H9 (cell line): ENCODE measurements around the gene ITGA1. TPM values are rescaled to one million over a fixed set of nuclear protein-coding genes. Genes with fewer than 3 reads are reported as not detected.
"Not testable (repeated sequence)": the region's sequence is repeated elsewhere in the genome, so short reads cannot be mapped to it uniquely, and the experiment has no call there.

Source experiments
- DNase-seq: peaks from one replicate; pipeline ENCODE4 v3.0.0-alpha.2; 2017
- H2AFZ ChIP-seq: one replicate; pipeline ENCODE4 v1.6.1; 2013; ENCODE audit warnings: mild to moderate bottlenecking, low read length, control low read depth, moderate library complexity
- H2AK5ac ChIP-seq: 2 replicates; pipeline ENCODE4 v1.6.1; 2013; ENCODE audit warnings: low read length, control low read depth, mixed read lengths; ENCODE audit not compliant: insufficient read length
- H2BK120ac ChIP-seq: one replicate; pipeline ENCODE4 v1.6.1; 2013; ENCODE audit warnings: low read depth, mild to moderate bottlenecking, low read length, control low read depth, inconsistent platforms; ENCODE audit not compliant: poor library complexity, severe bottlenecking
- H2BK12ac ChIP-seq: 2 replicates; pipeline ENCODE4 v1.6.1; 2013; ENCODE audit warnings: low read length, control low read depth, mixed read lengths, low read depth; ENCODE audit not compliant: insufficient read length
- H2BK15ac ChIP-seq: 2 replicates; pipeline ENCODE4 v1.6.1; 2013; ENCODE audit warnings: low read depth, low read length, control low read depth
- H2BK20ac ChIP-seq: one replicate; pipeline ENCODE4 v1.6.1; 2013; ENCODE audit warnings: low read depth, mild to moderate bottlenecking, low read length, control low read depth, inconsistent platforms; ENCODE audit not compliant: poor library complexity, severe bottlenecking
- H2BK5ac ChIP-seq: 2 replicates; pipeline ENCODE4 v1.6.1; 2013; ENCODE audit warnings: low read length, control low read depth, mixed read lengths; ENCODE audit not compliant: insufficient read length
- H3K14ac ChIP-seq: 2 replicates; pipeline ENCODE4 v1.6.1; 2013; ENCODE audit warnings: low read length, control low read depth; ENCODE audit not compliant: insufficient read depth
- H3K18ac ChIP-seq: 2 replicates; pipeline ENCODE4 v1.6.1; 2013; ENCODE audit warnings: low read depth, mild to moderate bottlenecking, mixed read lengths, low read length, control low read depth; ENCODE audit not compliant: insufficient read length
- H3K23ac ChIP-seq: 2 replicates; pipeline ENCODE4 v1.6.1; 2013; ENCODE audit warnings: low read length, control low read depth, mixed read lengths, low read depth; ENCODE audit not compliant: insufficient read length
- H3K23me2 ChIP-seq: 2 replicates; pipeline ENCODE4 v1.6.1; 2013; ENCODE audit warnings: low read depth, mild to moderate bottlenecking, mixed read lengths, low read length, control low read depth; ENCODE audit not compliant: insufficient read length, poor library complexity, severe bottlenecking
- H3K27ac ChIP-seq: 2 replicates; pipeline ENCODE4 v1.5.1; 2013; ENCODE audit warnings: low read length, control low read depth, mixed read lengths, low read depth; ENCODE audit not compliant: insufficient read length
- H3K27me3 ChIP-seq: 2 replicates; pipeline ENCODE4 v1.6.1; 2013; ENCODE audit warnings: low read length, control low read depth, inconsistent platforms; ENCODE audit not compliant: insufficient read depth
- H3K4ac ChIP-seq: 2 replicates; pipeline ENCODE4 v1.6.1; 2013; ENCODE audit warnings: low read depth, mild to moderate bottlenecking, control low read depth, inconsistent platforms, low read length, moderate library complexity
- H3K4me1 ChIP-seq: 2 replicates; pipeline ENCODE4 v1.6.1; 2013; ENCODE audit warnings: low read length, control low read depth, inconsistent platforms; ENCODE audit not compliant: insufficient read depth
- H3K4me2 ChIP-seq: 2 replicates; pipeline ENCODE4 v1.6.1; 2013; ENCODE audit warnings: low read length, control low read depth, mixed read lengths; ENCODE audit not compliant: insufficient read length, insufficient read depth
- H3K56ac ChIP-seq: 2 replicates; pipeline ENCODE4 v1.6.1; 2013; ENCODE audit warnings: low read depth, mild to moderate bottlenecking, mixed read lengths, low read length, control low read depth; ENCODE audit not compliant: insufficient read length
- H3K79me1 ChIP-seq: 2 replicates; pipeline ENCODE4 v1.6.1; 2013; ENCODE audit warnings: low read depth, mild to moderate bottlenecking, moderate library complexity, low read length, control low read depth, inconsistent platforms; ENCODE audit not compliant: insufficient read depth, poor library complexity, severe bottlenecking
- H3K79me2 ChIP-seq: 2 replicates; pipeline ENCODE4 v1.6.1; 2013; ENCODE audit warnings: low read length, control low read depth, inconsistent platforms; ENCODE audit not compliant: insufficient read depth
- H3K9ac ChIP-seq: 2 replicates; pipeline ENCODE4 v1.6.1; 2013; ENCODE audit warnings: low read length, control low read depth, mixed read lengths; ENCODE audit not compliant: insufficient read length; ENCODE audit errors: extremely low read depth
- H3K9me3 ChIP-seq: one replicate; pipeline ENCODE4 v1.6.1; 2013; ENCODE audit warnings: low read depth, low read length, inconsistent platforms; ENCODE audit not compliant: control insufficient read depth
- H3T11ph ChIP-seq: one replicate; pipeline ENCODE4 v1.6.1; 2013; ENCODE audit warnings: mild to moderate bottlenecking, low read length, control low read depth, inconsistent platforms
- H4K20me1 ChIP-seq: one replicate; pipeline ENCODE4 v1.6.1; 2013; ENCODE audit not compliant: control insufficient read depth, insufficient read length, insufficient read depth
- H4K5ac ChIP-seq: 2 replicates; pipeline ENCODE4 v1.6.1; 2013; ENCODE audit warnings: low read depth, mild to moderate bottlenecking, mixed read lengths, low read length, control low read depth; ENCODE audit not compliant: insufficient read length
- H4K8ac ChIP-seq: replicated peaks from 2 replicates; pipeline ENCODE4 v1.6.1; 2013; ENCODE audit warnings: low read length, control low read depth, mixed read lengths, low read depth; ENCODE audit not compliant: insufficient read length
- H4K91ac ChIP-seq: 2 replicates; pipeline ENCODE4 v1.6.1; 2013; ENCODE audit warnings: low read depth, mild to moderate bottlenecking, moderate library complexity, mixed read lengths, low read length, control low read depth; ENCODE audit not compliant: insufficient read length
- H3K27ac Mint-ChIP-seq, 3 experiments: 2 replicates in 2 of 3; 3 replicates in 1 of 3; pipeline ENCODE4 v1.8.0; 2020 to 2021; ENCODE audit warnings: mixed read lengths in 3 of 3, mild to moderate bottlenecking in 1 of 3, moderate library complexity in 1 of 3
- H3K27me3 Mint-ChIP-seq: 2 replicates; pipeline ENCODE4 v1.8.0; 2021; ENCODE audit warnings: low read depth, mild to moderate bottlenecking, moderate library complexity, mixed read lengths
- H3K36me3 Mint-ChIP-seq, 3 experiments: 2 replicates in 2 of 3; 3 replicates in 1 of 3; pipeline ENCODE4 v1.8.0; 2020 to 2021; ENCODE audit warnings: low read depth in 3 of 3, mixed read lengths in 3 of 3; ENCODE audit not compliant: insufficient read depth in 1 of 3
- H3K4me1 Mint-ChIP-seq, 2 experiments: 2 replicates each; pipeline ENCODE4 v1.8.0; 2020; ENCODE audit warnings: mixed read lengths in 2 of 2
- H3K4me3 Mint-ChIP-seq, 2 experiments: 2 replicates in 1 of 2; 3 replicates in 1 of 2; pipeline ENCODE4 v1.8.0; 2020 to 2021; ENCODE audit warnings: mild to moderate bottlenecking in 2 of 2, mixed read lengths in 2 of 2, moderate library complexity in 1 of 2
- H3K9me3 Mint-ChIP-seq, 2 experiments: 2 replicates in 1 of 2; 3 replicates in 1 of 2; pipeline ENCODE4 v1.8.0; 2020; ENCODE audit warnings: mild to moderate bottlenecking in 2 of 2, mixed read lengths in 2 of 2, moderate library complexity in 1 of 2
- WGBS: extraction: QIAGEN DNeasy Blood & Tissue Kit; methylation state at CpG from one replicate; pipeline ENCODE4 v1.1.7; 2013; ENCODE audit warnings: missing lambda C conversion rate, low lambda C conversion rate, mixed read lengths; ENCODE audit not compliant: insufficient read length; ENCODE audit errors: extremely low coverage; 5-methylcytosine and 5-hydroxymethylcytosine counted together
- total RNA-seq: library from RNA; stranded (reverse); gene quantifications from 2 replicates; pipeline ENCODE4 v1.2.1, GENCODE V29; 2021
- TF ChIP-seq, protein P1 (sequence below): fragments of 200-600 bp; sonication (generic); conservative IDR thresholded peaks from 3 replicates; pipeline ENCODE4 v1.8.0; 2021; ENCODE audit warnings: antibody characterized with exemption, mild to moderate bottlenecking

The ITGA1 gene
- total RNA-seq, 1 experiment from 2014 or later = 3.9 TPM

GRCh38 chr5:52864884-52865283 lies 77.2 kb downstream of the ITGA1 start:
- Histone ChIP-seq H3K27me3 (no peaks in the 10 kb centered on the region), H2BK20ac (no peak overlapping the region), H3K23me2 (no peaks in the 10 kb centered on the region), H3K79me1 (no peaks in the 10 kb centered on the region), H3K27ac (no peak overlapping the region), H3K14ac (no peak overlapping the region), H2AK5ac (no peak overlapping the region), H2BK5ac (no peak overlapping the region), H2BK12ac (no peak overlapping the region), H3K4me1 (no peaks in the 10 kb centered on the region), H3T11ph (no peak overlapping the region), H3K4me2 (no peak overlapping the region), H2BK15ac (no peak overlapping the region), H3K79me2 (no peaks in the 10 kb centered on the region), H3K56ac (no peak overlapping the region), H3K4ac (no peak overlapping the region), H2AFZ (no peak overlapping the region), H2BK120ac (no peak overlapping the region), H3K9me3 (no peaks in the 10 kb centered on the region), H4K5ac (no peak overlapping the region), H4K8ac (no peak overlapping the region), H4K20me1 (no peaks in the 10 kb centered on the region), H3K18ac (no peak overlapping the region), H3K9ac (no peak overlapping the region), H3K23ac (no peak overlapping the region), H4K91ac (no peak overlapping the region)
- Mint-ChIP-seq H3K9me3 (no peaks in the 10 kb centered on the region), H3K27ac (no peak overlapping the region), H3K4me1 (no peaks in the 10 kb centered on the region), H3K4me3 (no peak overlapping the region), H3K36me3 (no peaks in the 10 kb centered on the region), H3K27me3 (no peaks in the 10 kb centered on the region)
- no peak for DNase-seq
- no CpG with 5 or more reads among the region's 3 CpGs for WGBS
- TF ChIP-seq, protein P1, sequence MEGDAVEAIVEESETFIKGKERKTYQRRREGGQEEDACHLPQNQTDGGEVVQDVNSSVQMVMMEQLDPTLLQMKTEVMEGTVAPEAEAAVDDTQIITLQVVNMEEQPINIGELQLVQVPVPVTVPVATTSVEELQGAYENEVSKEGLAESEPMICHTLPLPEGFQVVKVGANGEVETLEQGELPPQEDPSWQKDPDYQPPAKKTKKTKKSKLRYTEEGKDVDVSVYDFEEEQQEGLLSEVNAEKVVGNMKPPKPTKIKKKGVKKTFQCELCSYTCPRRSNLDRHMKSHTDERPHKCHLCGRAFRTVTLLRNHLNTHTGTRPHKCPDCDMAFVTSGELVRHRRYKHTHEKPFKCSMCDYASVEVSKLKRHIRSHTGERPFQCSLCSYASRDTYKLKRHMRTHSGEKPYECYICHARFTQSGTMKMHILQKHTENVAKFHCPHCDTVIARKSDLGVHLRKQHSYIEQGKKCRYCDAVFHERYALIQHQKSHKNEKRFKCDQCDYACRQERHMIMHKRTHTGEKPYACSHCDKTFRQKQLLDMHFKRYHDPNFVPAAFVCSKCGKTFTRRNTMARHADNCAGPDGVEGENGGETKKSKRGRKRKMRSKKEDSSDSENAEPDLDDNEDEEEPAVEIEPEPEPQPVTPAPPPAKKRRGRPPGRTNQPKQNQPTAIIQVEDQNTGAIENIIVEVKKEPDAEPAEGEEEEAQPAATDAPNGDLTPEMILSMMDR = no peak

DNA sequence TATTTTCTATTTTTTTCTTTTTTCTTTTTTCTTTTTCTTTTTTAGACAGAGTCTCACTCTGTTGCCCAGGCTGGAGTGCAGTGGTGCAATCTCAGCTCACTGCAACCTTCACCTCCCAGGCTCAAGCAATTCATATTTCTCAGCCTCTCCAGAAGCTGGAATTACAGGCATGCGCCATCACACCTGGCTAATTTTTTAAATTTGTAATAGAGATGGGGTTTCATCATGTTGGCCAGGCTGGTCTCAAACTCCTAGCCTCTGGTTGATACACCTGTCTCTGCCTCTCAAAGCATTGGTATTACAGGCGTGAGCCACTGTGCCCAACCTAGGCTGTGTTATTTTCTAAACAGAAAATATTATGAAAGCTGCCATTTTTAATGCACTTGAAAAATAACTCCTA lies 78.3 kb downstream of the ITGA1 start:
- H3K36me3 Mint-ChIP-seq, H2BK12ac ChIP-seq, H3K4me1 ChIP-seq, H2BK5ac ChIP-seq, H3K18ac ChIP-seq, H2BK15ac ChIP-seq, H4K91ac ChIP-seq, H3K79me1 ChIP-seq, H2AK5ac ChIP-seq, DNase-seq, H3K4me3 Mint-ChIP-seq, H3K23ac ChIP-seq, H3K27me3 ChIP-seq, H3K56ac ChIP-seq, H3T11ph ChIP-seq, H4K5ac ChIP-seq, H4K20me1 ChIP-seq, H3K23me2 ChIP-seq, H3K27ac Mint-ChIP-seq, H4K8ac ChIP-seq, H2AFZ ChIP-seq, H3K4me2 ChIP-seq, H2BK20ac ChIP-seq, H3K9ac ChIP-seq, H3K27me3 Mint-ChIP-seq, H3K14ac ChIP-seq, H2BK120ac ChIP-seq, H3K27ac ChIP-seq, H3K4ac ChIP-seq, H3K79me2 ChIP-seq, H3K9me3 Mint-ChIP-seq, H3K9me3 ChIP-seq, H3K4me1 Mint-ChIP-seq: not testable (repeated sequence)
- no CpG with 5 or more reads among the region's 2 CpGs for WGBS
